ENCODE data around the gene MYL12B.
A peak's percentile ranks its signal among the peaks of the same experiment; 100 is the strongest.
"Not testable (repeated sequence)": the region's sequence is repeated elsewhere in the genome, so short reads cannot be mapped to it uniquely, and the experiment has no call there.

Gene MYL12B

DNA sequence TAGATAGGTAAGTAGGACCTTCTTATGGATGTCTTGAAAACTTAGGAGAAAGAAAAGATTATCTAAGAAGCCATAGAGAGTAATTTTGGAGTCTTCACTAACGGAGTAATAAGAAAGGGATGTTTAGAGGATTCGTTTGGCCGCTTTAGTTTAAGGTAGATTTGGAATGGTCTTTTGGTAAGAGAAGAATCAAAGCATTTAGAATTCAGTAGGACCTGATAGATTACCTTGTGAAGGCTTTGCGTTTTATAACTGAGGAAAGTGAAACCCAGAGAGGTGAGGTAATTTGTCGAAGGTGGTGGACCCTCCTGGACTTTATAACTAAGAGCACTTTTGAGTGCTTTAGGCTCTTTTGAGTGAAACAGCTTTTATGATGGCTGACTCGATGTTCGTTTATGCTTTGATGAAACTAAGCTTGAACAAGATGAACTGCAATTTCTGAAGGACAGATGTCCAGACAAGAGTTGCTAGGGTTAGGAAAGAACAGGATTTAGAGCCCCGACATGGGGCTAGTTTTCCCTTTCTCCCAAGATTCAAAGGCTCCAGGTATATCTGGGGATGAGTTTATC lies 1.3 kb downstream of the MYL12B start:
- DNase-seq, result no peak

DNA sequence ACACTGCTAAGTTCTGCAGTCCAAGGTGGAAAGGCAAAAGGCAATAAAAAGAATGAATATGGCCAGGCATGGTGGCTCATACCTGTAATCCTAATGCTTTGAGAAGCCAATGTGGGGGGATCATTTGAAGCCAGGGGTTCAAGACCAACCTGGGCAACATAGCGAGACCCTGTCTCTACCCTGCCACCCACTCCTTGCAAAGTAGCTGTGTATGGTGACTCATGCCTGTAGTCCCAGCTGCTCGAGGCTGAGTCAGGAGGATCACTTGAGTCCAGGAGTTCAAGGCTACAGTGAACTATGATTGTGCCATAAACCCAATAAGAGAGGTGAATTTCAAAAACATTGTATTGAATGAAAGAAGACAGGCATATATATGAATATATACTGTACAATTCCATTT lies 2.4 kb downstream of the MYL12B start:
- no peak for DNase-seq

DNA sequence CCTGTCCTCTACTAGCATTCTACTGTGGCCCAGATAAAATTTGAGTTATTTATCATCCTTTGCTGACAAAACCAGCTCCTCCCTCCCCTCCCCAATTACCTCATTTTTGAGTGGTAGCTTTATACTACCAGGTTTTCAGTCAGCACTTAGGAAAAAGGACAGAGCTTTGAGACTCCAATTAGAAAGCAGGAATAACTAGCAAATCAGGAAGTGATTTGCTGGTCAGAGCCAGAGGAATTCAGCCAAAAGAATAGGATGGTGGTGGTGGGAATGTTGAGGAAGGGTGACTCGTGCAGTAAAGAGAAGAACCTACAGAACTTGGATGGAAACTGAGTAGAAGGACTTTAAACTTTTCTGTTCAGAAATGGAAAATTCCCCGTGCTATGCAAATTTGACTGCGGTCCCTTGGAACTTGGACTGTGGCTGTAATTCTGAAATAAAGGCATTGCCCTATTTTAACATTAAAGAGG lies 3.7 kb downstream of the MYL12B start:
- no peak for DNase-seq

DNA sequence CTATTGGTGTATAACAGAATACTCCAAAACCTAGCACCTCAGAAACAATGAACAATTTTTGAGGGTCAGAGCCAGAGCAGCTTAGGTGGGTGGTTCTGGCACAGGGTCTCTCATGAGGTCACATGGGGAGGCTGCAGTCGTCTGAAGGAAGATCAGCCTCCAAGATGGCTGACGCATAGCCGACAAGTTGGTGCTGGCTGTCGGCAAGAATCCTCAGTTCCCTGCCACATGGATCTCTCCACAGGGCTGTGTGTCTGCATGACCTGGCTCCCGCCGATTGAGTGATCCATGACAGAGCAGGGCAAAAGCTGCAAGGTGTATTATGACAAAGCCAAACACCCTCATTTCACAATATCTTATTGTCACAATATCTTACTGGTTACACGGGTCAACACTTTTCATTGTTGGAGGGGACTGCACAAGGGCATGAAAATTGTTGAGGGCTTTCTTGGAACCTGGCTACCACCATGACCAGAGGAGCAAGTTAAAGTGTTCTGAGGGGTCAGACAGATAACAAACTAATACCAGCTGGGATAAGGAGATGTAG lies 4.2 kb downstream of the MYL12B start:
- no peak for DNase-seq

DNA sequence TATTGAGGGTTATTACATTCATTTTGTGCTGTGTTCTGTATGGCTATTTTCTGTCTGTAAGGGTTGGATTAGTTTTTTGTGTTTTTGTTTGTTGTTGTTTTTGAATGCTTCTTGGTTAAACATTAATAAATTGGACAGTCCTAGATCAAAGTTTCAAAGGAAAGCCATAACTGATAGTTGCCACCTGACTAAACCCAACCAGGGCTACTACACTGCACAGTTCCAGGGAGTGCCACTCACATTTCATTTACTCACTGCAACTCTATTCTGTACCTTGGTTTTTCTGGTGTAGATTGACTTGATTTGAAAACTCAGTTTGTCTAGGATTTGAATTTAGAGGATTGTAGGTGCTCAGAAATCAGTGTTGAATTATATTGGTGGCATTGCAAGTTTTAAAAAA lies 6.4 kb downstream of the MYL12B start:
- no peak for DNase-seq

DNA sequence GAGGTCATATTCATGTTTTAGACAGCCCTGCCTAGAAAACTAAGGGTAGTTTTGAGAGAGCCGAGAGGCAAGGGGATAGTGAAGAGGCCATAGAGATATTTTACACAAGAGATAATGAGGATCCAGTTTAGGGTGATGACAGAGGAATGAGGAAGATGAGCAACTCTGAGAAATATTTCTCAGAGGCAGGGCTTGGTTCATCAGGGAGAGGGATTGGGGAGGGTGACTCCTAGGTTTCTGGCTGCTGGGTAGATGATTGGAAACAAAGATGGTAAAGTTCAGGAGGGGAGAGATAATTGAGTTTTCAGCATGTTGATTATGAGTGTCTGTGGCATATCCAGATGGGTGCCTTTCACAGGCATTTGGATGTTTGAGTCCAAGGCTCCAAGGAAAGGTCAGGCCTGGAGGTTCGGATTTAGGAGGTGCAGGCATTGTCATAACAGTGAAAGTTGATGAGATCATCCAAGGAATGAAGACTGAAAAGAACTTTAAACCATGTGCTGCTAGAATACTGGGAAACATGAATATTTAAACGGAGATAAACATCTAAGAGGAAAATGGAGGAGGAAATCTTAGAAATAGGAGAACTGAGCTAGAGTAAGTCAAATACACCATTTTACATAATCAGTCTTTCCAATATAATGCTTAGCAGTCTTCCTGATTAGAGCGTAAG lies 7.4 kb downstream of the MYL12B start:
- DNase-seq, result no peak

DNA sequence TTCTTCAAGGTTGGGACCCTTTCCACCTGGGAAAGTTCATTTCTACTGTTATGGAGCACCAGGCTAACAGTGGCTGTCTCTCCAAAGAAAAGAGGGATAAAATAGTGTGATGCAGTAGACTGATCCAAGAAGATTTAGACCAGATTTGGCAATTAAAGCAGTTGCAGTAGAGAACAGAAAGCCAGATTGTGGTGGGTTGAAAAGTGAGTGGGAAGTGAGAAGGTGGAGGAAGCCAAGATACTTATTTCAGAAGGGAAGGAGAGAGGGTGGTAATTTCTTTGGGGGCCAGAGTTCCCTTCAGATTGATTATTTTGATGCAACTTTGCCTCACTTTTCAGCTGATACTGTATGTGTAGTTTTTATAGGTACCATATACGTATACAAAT lies 8.0 kb downstream of the MYL12B start:
- no peak for DNase-seq

DNA sequence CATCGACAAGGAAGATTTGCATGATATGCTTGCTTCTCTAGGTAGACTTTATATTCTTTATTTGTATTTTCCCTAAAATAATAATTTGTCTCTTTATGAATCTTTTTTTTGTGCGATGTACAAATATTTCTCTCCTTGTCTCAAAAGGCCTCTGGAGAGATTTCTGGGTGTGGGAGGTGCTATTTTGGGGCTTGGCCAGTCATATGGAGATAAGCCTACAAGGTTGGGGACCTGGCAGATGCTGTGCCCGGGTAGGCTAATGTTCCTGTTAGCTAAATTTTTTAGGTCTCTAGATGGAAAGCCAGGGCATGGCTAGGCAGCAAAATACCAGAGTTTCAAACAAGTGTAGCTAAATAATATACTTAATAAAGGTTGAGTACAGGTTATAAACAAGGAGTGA lies 11.1 kb downstream of the MYL12B start:
- no peak for DNase-seq

DNA sequence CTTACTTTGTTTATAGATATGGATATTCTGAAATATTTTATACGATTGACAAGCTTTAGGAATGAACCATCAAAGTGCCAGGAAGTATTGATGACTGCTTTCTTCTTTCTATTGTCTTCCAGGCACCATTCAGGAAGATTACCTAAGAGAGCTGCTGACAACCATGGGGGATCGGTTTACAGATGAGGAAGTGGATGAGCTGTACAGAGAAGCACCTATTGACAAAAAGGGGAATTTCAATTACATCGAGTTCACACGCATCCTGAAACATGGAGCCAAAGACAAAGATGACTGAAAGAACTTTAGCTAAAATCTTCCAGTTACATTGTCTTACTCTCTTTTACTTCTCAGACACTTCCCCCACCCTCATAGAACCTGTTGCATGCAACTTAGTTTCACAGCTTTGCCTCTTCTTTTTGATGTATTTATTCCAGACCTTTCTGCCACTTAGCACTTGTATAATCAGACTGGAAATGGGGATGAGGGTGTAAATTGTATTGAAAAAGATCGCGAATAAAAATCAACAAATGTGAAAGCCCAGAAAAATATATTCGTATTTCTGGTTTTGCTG lies 15.8 kb downstream of the MYL12B start:
- not testable (repeated sequence) for DNase-seq

DNA sequence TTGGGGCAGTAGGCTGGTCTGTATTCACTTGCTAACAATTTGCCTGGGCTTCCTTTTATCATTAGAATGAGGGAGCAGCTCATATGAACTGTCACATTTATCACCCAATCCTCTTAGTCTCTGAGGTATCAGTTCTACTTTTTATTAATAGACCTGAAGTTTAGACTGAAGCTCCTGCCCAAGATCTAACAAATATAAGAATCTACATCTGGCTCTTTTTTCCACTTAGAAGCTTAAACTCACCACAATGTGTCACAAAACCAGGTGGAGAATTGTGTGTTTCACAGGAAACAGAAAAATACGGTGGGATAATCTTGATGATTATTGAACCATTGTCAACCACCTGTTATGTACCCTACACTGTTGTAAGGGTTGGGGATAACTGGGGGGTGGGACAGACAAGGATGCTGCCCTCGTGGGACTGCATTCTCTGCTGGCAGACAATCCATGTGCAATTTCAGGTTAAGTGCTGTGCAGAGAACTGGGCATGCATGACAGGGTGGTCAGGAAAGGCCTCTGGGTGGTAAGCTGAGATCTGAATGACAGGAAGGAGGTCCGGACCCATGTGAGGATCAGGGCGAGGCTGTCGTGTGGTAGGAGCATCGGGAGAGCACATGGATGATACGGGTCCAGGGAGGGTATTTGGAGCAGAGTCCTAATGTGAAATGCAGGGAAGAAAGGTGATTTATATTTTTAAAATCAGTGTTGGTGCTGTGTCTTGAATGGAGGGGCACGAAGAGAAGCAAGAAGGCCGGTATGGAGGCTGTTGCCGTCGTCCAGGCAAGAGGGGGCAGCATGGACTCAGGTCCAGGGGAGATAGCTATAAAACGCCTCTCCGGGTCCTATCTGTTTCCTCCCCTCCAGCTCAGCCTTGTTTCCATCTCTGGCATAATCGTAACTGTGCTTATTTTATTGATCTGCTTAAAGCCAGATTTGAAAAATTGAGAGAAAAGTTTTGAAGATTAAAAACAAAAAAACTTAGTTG lies 17.6 kb downstream of the MYL12B start:
- DNase-seq, result no peak

DNA sequence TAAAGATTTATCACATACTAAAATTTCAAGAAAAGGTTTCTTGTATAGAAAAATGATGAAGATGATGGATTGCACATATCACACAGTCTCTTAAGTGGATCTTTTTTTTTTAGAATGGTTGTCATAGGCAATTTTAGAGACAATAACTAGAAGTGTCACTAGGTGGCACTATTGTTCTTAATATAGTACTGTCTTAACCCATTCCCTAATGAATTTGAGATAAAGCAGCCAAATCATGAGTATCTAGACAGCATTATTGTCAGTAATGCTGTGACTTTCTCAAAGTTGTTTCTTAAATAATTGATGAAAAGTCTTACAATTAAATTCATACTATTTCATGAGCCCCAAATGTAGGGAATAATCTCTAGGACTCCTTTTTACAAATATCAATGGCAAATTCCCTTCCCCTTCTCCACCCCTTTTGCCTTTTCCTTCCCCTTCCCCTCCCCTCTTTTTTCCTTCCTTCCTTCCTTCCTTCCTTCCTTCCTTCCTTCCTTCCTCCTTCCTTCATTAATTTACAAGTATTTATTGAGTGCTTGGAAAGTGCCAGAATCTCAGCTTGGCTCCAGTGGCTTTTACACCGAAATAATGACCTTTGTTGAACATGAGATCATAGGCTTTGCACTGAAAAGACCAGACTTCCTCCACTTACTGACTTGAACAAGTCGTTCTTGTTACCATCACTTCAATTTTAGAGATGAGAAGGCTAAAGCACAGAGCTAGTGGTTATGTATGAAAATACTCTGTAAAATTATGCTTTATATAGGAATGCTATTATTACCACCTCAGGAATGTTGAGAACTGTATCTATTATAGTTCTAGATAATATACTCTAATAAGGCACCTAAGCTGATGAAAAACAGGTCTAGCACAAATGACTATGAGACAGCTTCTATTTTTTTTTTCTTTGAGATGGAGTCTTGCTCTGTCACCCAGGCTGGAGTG lies 19.8 kb downstream of the MYL12B start:
- no peak for DNase-seq

DNA sequence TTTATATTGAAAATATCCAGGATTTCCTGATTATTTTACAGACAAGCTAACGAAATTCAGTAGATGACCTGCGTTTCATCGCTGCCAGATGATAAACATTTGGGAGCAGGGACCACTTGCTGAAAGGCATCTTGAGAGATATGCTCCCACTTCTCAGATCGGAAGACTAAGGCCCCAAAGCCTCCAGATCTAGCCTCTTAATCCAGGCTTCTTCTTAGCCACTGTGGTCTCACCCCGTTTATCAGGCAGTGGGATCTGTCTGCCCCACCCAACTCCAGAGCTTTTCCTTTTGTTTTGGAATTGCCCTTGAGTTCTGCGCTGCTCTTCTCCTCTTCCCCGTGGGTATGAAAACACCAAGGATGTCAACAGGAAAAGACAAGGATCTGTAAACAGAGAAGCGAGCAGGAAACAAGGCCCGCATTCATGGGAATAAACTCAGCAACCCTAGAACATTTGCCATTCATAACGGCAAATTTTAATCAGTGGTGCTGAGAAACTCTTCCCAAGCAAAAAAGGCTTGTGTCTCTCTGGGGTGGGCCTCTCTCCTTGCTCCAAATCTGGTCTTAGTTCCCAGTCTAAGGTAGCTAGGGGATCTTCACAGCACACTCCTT lies 21.4 kb downstream of the MYL12B start:
- no peak for DNase-seq

DNA sequence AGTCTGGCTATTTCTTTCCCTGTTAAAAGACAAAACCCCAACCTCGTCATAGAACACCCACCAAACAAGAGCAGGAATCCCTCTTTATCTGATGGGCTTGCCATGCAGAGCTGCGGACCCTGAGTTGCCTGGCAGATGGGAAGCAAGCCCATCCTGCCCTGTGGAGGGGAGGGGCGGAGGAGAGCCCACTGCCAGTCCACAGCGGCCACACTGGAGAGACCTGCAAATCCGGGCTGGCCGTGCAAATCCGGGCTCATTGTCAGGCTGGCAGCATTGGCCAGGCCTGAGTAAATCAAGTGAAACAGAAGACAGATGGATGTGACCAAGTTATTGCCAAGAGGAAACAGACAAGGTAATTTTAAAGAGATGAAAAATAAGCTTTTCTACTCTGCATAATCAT lies 22.0 kb downstream of the MYL12B start:
- no peak for DNase-seq

DNA sequence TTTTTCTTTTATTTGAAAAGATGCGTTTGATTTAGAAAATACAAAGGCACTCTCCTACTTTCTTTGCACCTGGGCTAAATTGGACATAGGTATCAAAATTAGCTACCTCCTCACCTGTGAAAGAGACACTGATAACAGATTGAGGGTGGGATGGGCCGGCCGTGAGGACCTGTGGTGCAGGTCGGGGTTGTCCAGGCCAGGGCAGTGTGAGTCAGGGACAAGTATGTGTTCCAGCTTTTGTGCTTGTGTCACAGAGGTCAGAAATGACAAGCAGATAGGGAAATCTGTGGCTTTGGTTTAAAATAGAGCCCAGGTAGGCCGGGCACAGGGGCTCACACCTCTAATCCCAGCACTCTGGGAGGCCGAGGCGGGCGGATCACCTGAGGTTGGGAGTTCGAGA lies 22.6 kb downstream of the MYL12B start:
- DNase-seq, result no peak

DNA sequence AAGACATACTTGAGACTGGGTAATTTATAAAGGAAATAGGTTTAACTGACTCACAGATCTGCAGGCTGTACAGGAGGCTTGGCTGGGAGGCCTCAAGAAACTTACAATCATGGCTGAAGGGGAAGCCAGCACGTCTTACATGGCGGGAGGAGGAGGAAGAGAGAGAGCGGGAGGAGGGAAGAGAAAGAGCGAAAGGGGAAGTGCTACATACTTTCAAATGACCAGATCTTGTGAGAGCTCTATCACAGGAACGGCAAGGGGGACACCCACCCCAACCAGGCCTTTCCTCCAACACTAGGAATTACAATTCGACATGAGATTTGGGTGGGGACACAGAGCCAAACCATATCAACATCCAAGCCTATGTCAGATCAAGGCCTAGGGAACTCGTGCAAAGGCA lies 24.2 kb downstream of the MYL12B start:
- DNase-seq, result no peak

DNA sequence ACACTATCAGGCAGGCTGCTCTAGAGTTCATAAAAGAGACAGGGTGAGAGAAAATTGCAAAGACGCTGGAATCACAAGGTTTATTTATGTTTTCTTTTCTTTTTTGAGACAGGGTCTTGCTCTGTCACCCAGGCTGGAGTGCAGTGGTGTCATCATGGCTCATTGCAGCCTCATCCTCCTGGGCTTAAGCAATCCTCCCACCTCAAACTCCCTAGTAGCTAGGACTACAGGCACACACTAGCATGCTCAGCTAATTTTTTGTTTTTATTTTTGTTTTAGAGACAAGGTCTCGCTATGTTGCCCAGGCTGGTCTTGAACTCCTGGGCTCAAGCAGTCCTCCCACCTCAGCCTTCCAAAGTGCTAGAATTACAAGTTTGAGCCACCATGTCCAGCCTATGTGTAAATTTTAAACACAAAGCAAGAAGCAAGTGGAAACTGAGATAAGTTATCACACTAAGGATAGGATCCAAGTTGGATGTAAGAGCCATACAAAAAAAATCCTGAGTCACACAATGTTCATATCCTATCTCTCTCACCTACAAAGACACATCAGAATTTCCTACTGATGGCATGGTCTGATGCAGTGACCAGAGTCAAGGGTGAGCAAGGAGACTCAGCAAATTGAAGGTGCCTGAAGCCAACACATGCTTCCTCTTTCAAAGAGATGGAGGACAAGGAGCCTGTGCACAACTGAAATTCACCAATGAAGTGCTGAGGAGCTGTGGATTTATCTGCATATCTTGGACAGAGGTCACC lies 31.4 kb downstream of the MYL12B start:
- DNase-seq, result no peak

DNA sequence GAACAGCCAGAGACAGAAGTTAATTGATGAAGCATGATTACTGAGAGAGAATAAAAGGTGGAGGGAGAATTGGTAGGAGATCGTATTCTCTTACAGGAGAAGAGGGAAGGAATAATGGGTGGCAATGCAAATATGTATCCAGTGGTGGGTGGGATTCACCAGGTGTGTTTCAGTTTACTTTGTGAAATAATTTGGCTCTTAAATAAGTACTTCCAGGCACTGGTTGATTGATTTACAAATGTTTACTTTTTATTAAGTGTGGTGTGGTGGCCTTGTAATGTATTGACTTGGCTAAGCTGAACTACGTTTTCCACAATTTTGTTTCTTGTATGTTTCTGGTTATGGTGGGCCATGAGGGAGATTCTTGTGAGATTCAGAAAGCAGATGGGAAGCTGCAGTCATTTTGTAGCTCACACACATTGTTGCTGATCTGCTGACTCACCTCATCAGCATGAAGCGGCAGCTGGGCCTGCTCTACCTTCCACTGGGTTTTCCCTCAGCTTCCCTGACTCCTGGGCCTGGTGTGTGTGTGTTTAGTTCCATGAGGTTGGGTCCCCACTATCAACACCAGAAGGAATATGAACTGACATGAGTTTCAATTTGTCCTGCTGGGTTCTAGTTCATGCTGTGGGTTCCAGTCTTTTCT lies 32.6 kb downstream of the MYL12B start:
- DNase-seq, result no peak

DNA sequence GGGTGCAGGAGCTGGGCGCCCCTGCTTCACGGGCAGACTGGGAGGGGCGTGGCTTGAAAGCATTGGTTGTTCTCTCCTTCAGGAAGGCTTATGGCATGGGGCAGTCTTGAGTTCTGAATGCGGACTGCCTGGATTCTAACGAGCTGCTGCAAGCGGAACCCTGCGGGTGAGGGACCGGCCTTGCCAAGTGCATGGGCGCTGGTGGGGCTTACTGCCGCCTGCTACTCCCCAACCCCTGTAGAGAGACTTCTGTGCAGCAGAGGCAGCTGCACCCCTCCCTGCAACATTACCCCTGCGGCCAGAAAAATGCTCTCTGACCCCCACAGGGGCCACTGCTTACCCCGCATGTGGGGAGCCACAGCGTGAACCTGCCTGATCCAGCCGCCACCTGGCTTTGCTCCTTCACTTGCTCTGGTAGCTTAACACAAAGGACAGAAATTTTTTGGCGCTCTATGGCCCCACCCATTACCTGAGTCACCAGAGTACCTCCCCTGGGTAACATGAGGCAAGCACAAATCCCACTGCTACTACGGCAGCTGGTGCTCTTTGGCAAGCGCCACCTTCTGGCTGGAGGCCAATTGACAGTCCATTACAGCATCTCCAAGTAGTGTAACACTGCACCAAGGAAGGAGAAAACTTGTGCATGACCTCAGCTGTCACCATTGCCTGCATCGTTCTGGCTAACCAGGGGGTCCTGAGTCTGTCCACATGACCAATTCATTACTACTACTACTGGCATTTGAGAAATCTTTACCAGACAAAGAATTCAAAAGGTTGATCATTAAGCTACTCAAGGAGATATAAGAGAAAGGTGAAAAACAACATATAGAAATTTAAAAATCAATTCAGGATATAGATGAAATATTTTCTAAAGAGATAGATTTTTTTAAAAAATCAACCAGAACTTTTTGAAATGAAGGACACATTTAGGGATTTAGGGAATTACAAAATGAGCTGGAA lies 35.4 kb downstream of the MYL12B start:
- DNase-seq, result peak; percentile 71 to 88 (median 82)

DNA sequence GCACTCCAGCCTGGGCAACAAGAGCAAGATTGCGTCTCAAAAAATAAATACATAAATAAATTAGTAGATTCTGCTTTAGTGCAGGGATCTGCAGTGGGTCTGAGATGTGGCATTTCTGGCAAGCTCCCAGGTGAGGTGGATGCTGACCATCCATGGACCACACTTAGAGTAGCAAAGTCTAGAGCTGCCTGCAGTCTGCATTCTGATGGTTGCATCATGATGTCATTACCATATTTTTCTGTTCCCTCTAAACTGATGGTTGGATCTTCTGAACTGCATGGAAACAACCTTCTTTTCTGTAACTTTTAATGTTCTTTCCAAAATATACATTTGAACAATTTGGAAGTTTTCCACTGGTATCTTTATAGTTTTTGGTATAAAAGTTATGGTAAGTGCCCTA lies 42.9 kb downstream of the MYL12B start:
- no peak for DNase-seq

Data from activated CD4-positive, CD25-positive, alpha-beta regulatory T cell (primary cell).